ENCODE measurements around the gene ZNF765. TPM values are rescaled to one million over a fixed set of nuclear protein-coding genes. Genes with fewer than 3 reads are reported as not detected.
"Not testable (repeated sequence)": the region's sequence is repeated elsewhere in the genome, so short reads cannot be mapped to it uniquely, and the experiment has no call there.

Gene ZNF765
- total and polyA plus RNA-seq, 2 donors: 5.7 to 32.5 TPM

GRCh38 chr19:53475470-53475869 lies 80.5 kb downstream of the ZNF765 start:
- H3K27ac ChIP-seq (ENCODE audit: low read depth); H3K36me3 ChIP-seq (ENCODE audit: insufficient read depth); H3K4me1 ChIP-seq (ENCODE audit: insufficient read depth); DNase-seq (ENCODE audit: extremely low spot score); H3K4me3 ChIP-seq (ENCODE audit: low read depth, low read length): not testable (repeated sequence)
- WGBS: 82% methylated on average over 6 of the region's 6 CpGs

Small RNA genes lying within 50 kb of the gene (small RNA-seq; reads per million reads assigned to genes)
- gene RPL39P36: not detected

Other genes starting within 250 kb of the ZNF765 start
- 28.2 TPM for gene ZNF347, start 236.1 kb upstream of the ZNF765 start, total RNA-seq
- gene ZNF347, start 236.1 kb upstream of the ZNF765 start, polyA plus RNA-seq: 4.8 TPM
- gene ZNF665, start 201.8 kb upstream of the ZNF765 start, total RNA-seq: 11.9 TPM
- 10.0 TPM for gene ZNF665, start 201.8 kb upstream of the ZNF765 start, polyA plus RNA-seq
- gene ZNF677, start 140.3 kb upstream of the ZNF765 start, total RNA-seq: 31.2 TPM
- 16.8 TPM for gene ZNF677, start 140.3 kb upstream of the ZNF765 start, polyA plus RNA-seq
- gene VN1R2, start 136.9 kb upstream of the ZNF765 start, total RNA-seq: not detected
- not detected for gene VN1R2, start 136.9 kb upstream of the ZNF765 start, polyA plus RNA-seq
- not detected for gene VN1R4, start 127.4 kb upstream of the ZNF765 start, total RNA-seq
- not detected for gene VN1R4, start 127.4 kb upstream of the ZNF765 start, polyA plus RNA-seq
- gene ZNF845, start 61.4 kb upstream of the ZNF765 start, total RNA-seq: 17.8 TPM
- 3.4 TPM for gene ZNF845, start 61.4 kb upstream of the ZNF765 start, polyA plus RNA-seq
- 23.1 TPM for gene ZNF525, start 29.4 kb upstream of the ZNF765 start, total RNA-seq
- 4.6 TPM for gene ZNF525, start 29.4 kb upstream of the ZNF765 start, polyA plus RNA-seq
- 29.4 TPM for gene ZNF761, start 36.8 kb downstream of the ZNF765 start, total RNA-seq
- 8.5 TPM for gene ZNF761, start 36.8 kb downstream of the ZNF765 start, polyA plus RNA-seq
- 11.7 TPM for gene ZNF813, start 72.6 kb downstream of the ZNF765 start, total RNA-seq
- gene ZNF813, start 72.6 kb downstream of the ZNF765 start, polyA plus RNA-seq: 2.3 TPM
- 24.7 TPM for gene ZNF331, start 143.0 kb downstream of the ZNF765 start, total RNA-seq
- gene ZNF331, start 143.0 kb downstream of the ZNF765 start, polyA plus RNA-seq: 19.1 TPM
- gene DPRX, start 236.8 kb downstream of the ZNF765 start, total RNA-seq: not detected
- not detected for gene DPRX, start 236.8 kb downstream of the ZNF765 start, polyA plus RNA-seq